Esophagus squamous epithelium (tissue), 5 donors: ENCODE data around the gene VAV3. TPM values are rescaled to one million over a fixed set of nuclear protein-coding genes. Genes with fewer than 3 reads are reported as not detected.

ENCODE experiments used
- DNase-seq: peaks from one replicate; lab custom pipeline; 2025; lab: John Stamatoyannopoulos, UW
- H3K27ac ChIP-seq, 4 donors: fragments of 200-600 bp; sonication (generic); one replicate each; pipeline ENCODE4 v1.5.1; 2016 to 2019; ENCODE audit warnings: mild to moderate bottlenecking in 1 of 4
- H3K27me3 ChIP-seq, 4 donors: fragments of 200-600 bp; sonication (generic); 1 replicate in 3 of 4; 2 replicates in 1 of 4; pipeline versions ENCODE4 v1.5.1 to v1.6.0; 2017 to 2021; ENCODE audit warnings: antibody characterized with exemption in 1 of 4
- H3K36me3 ChIP-seq, 3 donors: fragments of 200-600 bp; sonication (generic); one replicate each; pipeline ENCODE4 v1.5.1; 2016 to 2019
- H3K4me1 ChIP-seq, 3 donors: fragments of 200-600 bp; sonication (generic); one replicate each; pipeline ENCODE4 v1.5.1; 2017 to 2019
- H3K4me3 ChIP-seq, 4 donors: fragments of 200-600 bp; sonication (generic); 1 replicate in 3 of 4; 2 replicates in 1 of 4; pipeline ENCODE4 v1.5.1; 2016 to 2019; ENCODE audit warnings: mild to moderate bottlenecking in 2 of 4, moderate library complexity in 1 of 4
- H3K9me3 ChIP-seq, 3 donors: fragments of 200-600 bp; sonication (generic); one replicate each; pipeline ENCODE4 v1.5.1; 2016 to 2019
- CTCF ChIP-seq, 6 experiments: fragments of 450-650 bp in 4 of 6; fragments of 200-600 bp in 2 of 6; sonication (generic) in 2 of 6; IDR thresholded peaks; one replicate each; pipeline ENCODE4 v1.5.1; 2016 to 2019; ENCODE audit warnings: antibody characterized with exemption in 6 of 6, mild to moderate bottlenecking in 4 of 6, moderate library complexity in 4 of 6
- POLR2A ChIP-seq, 4 donors: fragments of 450-650 bp; IDR thresholded peaks; one replicate each; pipeline ENCODE4 v1.6.1; 2017; ENCODE audit warnings: antibody characterized with exemption in 4 of 4, mild to moderate bottlenecking in 4 of 4, moderate library complexity in 3 of 4
- WGBS, 2 donors: methylation state at CpG; one replicate each; pipeline ENCODE4 v1.1.5; 2018; 5-methylcytosine and 5-hydroxymethylcytosine counted together
- intact Hi-C: fragments of 100-400 bp; cut with DNase I; formaldehyde crosslinking; loops from one replicate; pipeline ENCODE4 v1.15.0; 2022
- total RNA-seq, 4 donors: library from RNA; depleted of rRNA; stranded (reverse); fragments of >200 nt; gene quantifications; one replicate each; pipeline ENCODE4 v1.1.0, GENCODE V29; 2016
- donor health status: DM: yes; HTN: yes; CAD: no.

The VAV3 gene
- total RNA-seq, 4 donors from 2014 or later, result 43.4 to 126 (median 76.9) TPM

GRCh38 chr1:107545879-107546278 is 419.1 kb downstream of the VAV3 start:
- no peak for TF ChIP-seq POLR2A (IDR thresholded peaks at IDR 0.05)
- TF ChIP-seq CTCF (IDR thresholded peaks at IDR 0.05), result no peak
- no peak for DNase-seq
- no peaks in the 10 kb centered on the region for H3K27me3 ChIP-seq
- H3K9me3 ChIP-seq, result peaks cover 0 to 3% (median 0%) of the 10 kb centered on the region in 3 donors
- WGBS, 2 donors, result 69 to 84% methylated on average over 4 of the region's 4 CpGs
- no peaks in the 10 kb centered on the region for H3K36me3 ChIP-seq
- peaks cover 7 to 58% (median 13%) of the 10 kb centered on the region in 3 donors for H3K4me1 ChIP-seq
- intact Hi-C loops, result no loop called here
- H3K27ac ChIP-seq, result no peak overlapping the region
- no peak overlapping the region for H3K4me3 ChIP-seq

- Histone ChIP-seq H3K9me3 (peaks cover 0 to 3% (median 0%) of the 10 kb centered on the region in 3 donors), H3K36me3 (no peaks in the 10 kb centered on the region), H3K27ac (peak overlapping the region; percentile 49 to 75 (median 60)), H3K4me3 (no peak overlapping the region), H3K4me1 (peaks cover 7 to 58% (median 13%) of the 10 kb centered on the region in 3 donors), H3K27me3 (no peaks in the 10 kb centered on the region)
- TF ChIP-seq POLR2A (IDR thresholded peaks at IDR 0.05), result no peak
- no peak for TF ChIP-seq CTCF (IDR thresholded peaks at IDR 0.05)
- WGBS, 2 donors, result 49 to 69% methylated on average over 2 of the region's 2 CpGs
- intact Hi-C loops, result no loop called here
- no peak for DNase-seq
These were observed 419.9 kb downstream of the VAV3 start for GRCh38 chr1:107545056-107545577.

- Histone ChIP-seq H3K4me3 (no peak overlapping the region), H3K36me3 (no peaks in the 10 kb centered on the region), H3K4me1 (peaks cover 7 to 58% (median 13%) of the 10 kb centered on the region in 3 donors), H3K27me3 (no peaks in the 10 kb centered on the region), H3K9me3 (peaks cover 0 to 3% (median 0%) of the 10 kb centered on the region in 3 donors), H3K27ac (peak overlapping the region in 3 of 4 donors; percentile 54 to 75 (median 65))
- intact Hi-C loops, result no loop called here
- no peak for DNase-seq
- TF ChIP-seq POLR2A (IDR thresholded peaks at IDR 0.05), result no peak
- no peak for TF ChIP-seq CTCF (IDR thresholded peaks at IDR 0.05)
- 42% methylated on average over 4 of the region's 4 CpGs for WGBS, 2 donors
These were observed 420.7 kb downstream of the VAV3 start for GRCh38 chr1:107544285-107544684.

DNA sequence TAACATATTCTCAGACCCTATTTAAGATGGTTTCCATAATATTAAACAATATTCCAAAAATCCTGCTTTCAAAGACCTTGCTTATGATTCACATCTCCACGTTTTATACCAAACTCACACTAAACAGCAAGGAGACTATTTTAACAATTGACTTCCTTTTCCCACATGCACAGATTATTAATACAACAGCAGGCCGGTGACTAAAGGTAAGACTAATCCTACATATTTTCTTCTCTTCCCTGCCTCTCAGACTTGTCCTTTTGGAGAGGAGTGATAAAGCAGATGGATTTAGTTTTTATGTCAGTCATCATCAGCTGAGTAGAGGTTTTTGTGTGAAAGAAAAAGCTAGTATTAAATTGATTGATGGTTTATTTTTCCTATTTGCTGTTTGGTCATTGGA is 423.6 kb downstream of the VAV3 start:
- H3K27me3 ChIP-seq, result no peaks in the 10 kb centered on the region
- peaks cover 0 to 3% (median 0%) of the 10 kb centered on the region in 3 donors for H3K9me3 ChIP-seq
- DNase-seq, result no peak
- no peaks in the 10 kb centered on the region for H3K36me3 ChIP-seq
- TF ChIP-seq CTCF (IDR thresholded peaks at IDR 0.05) (no peak), POLR2A (IDR thresholded peaks at IDR 0.05) (no peak)
- H3K4me3 ChIP-seq, result no peak overlapping the region
- intact Hi-C loops, result no loop called here
- H3K4me1 ChIP-seq, result peaks cover 0 to 61% (median 19%) of the 10 kb centered on the region in 3 donors
- 39 to 43% methylated on average over 2 of the region's 2 CpGs for WGBS, 2 donors
- H3K27ac ChIP-seq, result no peak overlapping the region

GRCh38 chr1:107538502-107538901 is 426.5 kb downstream of the VAV3 start:
- H3K27me3 ChIP-seq, result no peaks in the 10 kb centered on the region
- TF ChIP-seq CTCF (IDR thresholded peaks at IDR 0.05) (no peak), POLR2A (IDR thresholded peaks at IDR 0.05) (no peak)
- WGBS, 2 donors, result 81 to 83% methylated on average over 5 of the region's 5 CpGs
- intact Hi-C loops, result no loop called here
- no peak overlapping the region for H3K27ac ChIP-seq
- H3K36me3 ChIP-seq, result no peaks in the 10 kb centered on the region
- peaks cover 0 to under 1% (median 0%) of the 10 kb centered on the region in 3 donors for H3K9me3 ChIP-seq
- DNase-seq, result no peak
- H3K4me1 ChIP-seq, result peaks cover 8 to 66% (median 25%) of the 10 kb centered on the region in 3 donors
- no peak overlapping the region for H3K4me3 ChIP-seq
